HG02840 (cell line): ENCODE measurements around the gene ACOX3.
A peak's percentile ranks its signal among the peaks of the same experiment; 100 is the strongest.
"Not testable (repeated sequence)": the region's sequence is repeated elsewhere in the genome, so short reads cannot be mapped to it uniquely, and the experiment has no call there.

Experiments used
- ATAC-seq: cut with Tn5 transposase; IDR thresholded peaks from one replicate; pipeline ENCODE4 v1.9.1; 2021; ENCODE audit warnings: mild to moderate bottlenecking, moderate library complexity, moderate number of reproducible peaks; ENCODE audit not compliant: unreplicated experiment, low FRiP score

The ACOX3 gene

GRCh38 chr4:8407756-8408155 is 32.8 kb downstream of the ACOX3 start:
- ATAC-seq = no peak

GRCh38 chr4:8407316-8407715 is 33.2 kb downstream of the ACOX3 start:
- ATAC-seq = no peak

- ATAC-seq = not testable (repeated sequence)
Measured at GRCh38 chr4:8406887-8407286, 33.6 kb downstream of the ACOX3 start.

GRCh38 chr4:8405516-8405875 is 35.0 kb downstream of the ACOX3 start:
- ATAC-seq = no peak

- no peak for ATAC-seq
Measured at GRCh38 chr4:8404791-8405515, 35.6 kb downstream of the ACOX3 start.

GRCh38 chr4:8403976-8404375 is 36.5 kb downstream of the ACOX3 start:
- ATAC-seq = no peak

- ATAC-seq = no peak
Measured at GRCh38 chr4:8403173-8403753, 37.3 kb downstream of the ACOX3 start.

GRCh38 chr4:8402640-8403039 is 37.9 kb downstream of the ACOX3 start:
- ATAC-seq = no peak

GRCh38 chr4:8402181-8402597 is 38.3 kb downstream of the ACOX3 start:
- no peak for ATAC-seq

GRCh38 chr4:8401665-8402064 is 38.9 kb downstream of the ACOX3 start:
- ATAC-seq = no peak

GRCh38 chr4:8400632-8401325 is 39.7 kb downstream of the ACOX3 start:
- ATAC-seq = no peak

GRCh38 chr4:8399298-8399697 is 41.2 kb downstream of the ACOX3 start:
- no peak for ATAC-seq

GRCh38 chr4:8398347-8398746 is 42.2 kb downstream of the ACOX3 start:
- no peak for ATAC-seq

GRCh38 chr4:8396762-8397406 is 43.6 kb downstream of the ACOX3 start:
- ATAC-seq = no peak

- no peak for ATAC-seq
Measured at GRCh38 chr4:8395504-8396296, 44.8 kb downstream of the ACOX3 start.

- no peak for ATAC-seq
Measured at GRCh38 chr4:8394806-8395205, 45.7 kb downstream of the ACOX3 start.

GRCh38 chr4:8394061-8394519 is 46.4 kb downstream of the ACOX3 start:
- no peak for ATAC-seq

- ATAC-seq = no peak
Measured at GRCh38 chr4:8393593-8394038, 46.9 kb downstream of the ACOX3 start.

GRCh38 chr4:8392591-8393190 is 47.8 kb downstream of the ACOX3 start:
- ATAC-seq = no peak

GRCh38 chr4:8391972-8392371 is 48.6 kb downstream of the ACOX3 start:
- ATAC-seq = peak; percentile 85
